ENCODE data around the gene TEPSIN. TPM values are rescaled to one million over a fixed set of nuclear protein-coding genes. Genes with fewer than 3 reads are reported as not detected.

Gene TEPSIN
- total and polyA plus RNA-seq, 2 donors (not counting 3 experiments of a cell fraction or from before 2014, with no cell fraction given), result 41.6 to 45.3 TPM

DNA sequence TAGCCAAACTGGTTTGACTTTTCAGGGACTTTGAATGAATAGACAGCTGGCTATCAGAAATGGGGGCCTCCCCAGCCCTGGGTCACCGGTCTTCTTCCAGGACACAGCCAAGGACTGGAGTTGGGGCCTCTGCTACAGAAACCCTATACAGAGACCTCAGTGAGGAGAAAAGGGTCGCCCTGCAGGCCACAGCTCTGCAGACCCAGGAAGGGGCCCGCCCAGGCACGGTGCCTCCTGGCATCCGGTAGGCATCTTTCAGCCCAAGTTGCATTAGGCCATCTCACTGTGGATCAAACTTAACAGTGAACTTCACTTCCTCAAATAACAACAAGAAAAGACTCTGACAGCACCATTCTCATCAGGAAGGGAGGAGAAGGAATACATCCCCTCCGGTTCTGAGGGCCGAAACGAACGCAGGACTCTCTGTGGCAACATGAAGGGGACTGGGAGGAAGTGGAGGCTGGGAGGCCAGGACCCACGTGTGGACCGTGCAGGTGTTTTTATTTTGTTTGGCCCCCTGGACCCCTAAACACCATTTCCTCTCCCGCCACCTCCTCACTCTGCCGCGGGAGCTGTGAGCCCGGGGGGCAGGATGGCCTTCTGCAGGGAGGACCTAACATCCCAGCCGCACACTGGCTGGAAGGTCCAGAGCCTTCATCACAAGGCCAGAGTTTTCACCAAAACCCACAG is 49.0 kb upstream of the TEPSIN start:
- intact Hi-C loops (cut with micrococcal nuclease), result no loop called here
- dilution Hi-C loops (cut with MboI; ENCODE audit: extremely low pct_ligation_motif_present, low sequenced_read_pairs), result no loop called here
- DNase-seq (ENCODE audit: low read depth, low spot score), result no peak

DNA sequence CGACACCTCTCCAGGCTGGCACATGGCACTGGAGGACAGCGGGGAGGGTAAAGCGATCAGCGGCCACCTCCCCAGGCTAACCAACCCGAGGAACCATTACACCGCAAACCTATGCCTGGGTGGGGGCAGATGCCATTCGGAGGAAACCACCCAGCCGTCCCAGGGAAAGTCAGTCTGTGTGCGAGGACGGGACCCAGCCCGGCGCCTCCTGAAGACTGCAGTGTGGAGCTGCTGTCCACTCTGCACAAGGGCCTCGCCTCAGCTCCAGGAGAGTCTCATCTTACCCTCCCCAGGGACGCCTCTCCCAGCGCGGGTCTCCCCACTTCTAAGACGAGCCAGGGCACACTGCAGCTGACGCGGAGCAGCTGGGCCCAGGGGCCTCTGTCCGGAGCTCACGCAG is 48.3 kb upstream of the TEPSIN start:
- intact Hi-C loops (cut with micrococcal nuclease), result no loop called here
- H3K79me2 ChIP-seq (ENCODE audit: control insufficient read depth, insufficient read depth, low read length), result peaks cover 51% of the 10 kb centered on the region
- no peak overlapping the region for H3K4me2 ChIP-seq (ENCODE audit: insufficient read depth, low read length)
- H3K9me3 ChIP-seq (replicated peaks; ENCODE audit: control insufficient read depth, insufficient read depth, low read length), result no peaks in the 10 kb centered on the region
- no peaks in the 10 kb centered on the region for H4K20me1 ChIP-seq (replicated peaks; ENCODE audit: control insufficient read depth, extremely low read depth, insufficient read depth, low read length)
- BruUV-seq (replicated peaks), result no TSS peak
- FAIRE-seq (no peak), DNase-seq (ENCODE audit: low read depth, low spot score) (no peak)
- CTCF ChIA-PET, result interaction anchor here (0.9 kb wide), 1 partner anchor 197 kb away, joined by 3 read pairs; no protein-coding TSS in a partner anchor
- no peaks in the 10 kb centered on the region for H3K9me1 ChIP-seq (replicated peaks; ENCODE audit: control insufficient read depth, extremely low read depth, insufficient read depth, low read length)
- H3K27ac ChIP-seq (ENCODE audit: insufficient read depth, low read depth, low read length), result no peak overlapping the region
- POLR2A ChIA-PET, result no interaction called here
- TF ChIP-seq POLR2A (IDR thresholded peaks at IDR 0.05; ENCODE audit: low read depth, low read length), result no peak
- no peak for TF ChIP-seq EZH2 (IDR thresholded peaks at IDR 0.05; ENCODE audit: borderline replicate concordance, low read depth, low read length, severe bottlenecking)
- TF ChIP-seq, protein P1, sequence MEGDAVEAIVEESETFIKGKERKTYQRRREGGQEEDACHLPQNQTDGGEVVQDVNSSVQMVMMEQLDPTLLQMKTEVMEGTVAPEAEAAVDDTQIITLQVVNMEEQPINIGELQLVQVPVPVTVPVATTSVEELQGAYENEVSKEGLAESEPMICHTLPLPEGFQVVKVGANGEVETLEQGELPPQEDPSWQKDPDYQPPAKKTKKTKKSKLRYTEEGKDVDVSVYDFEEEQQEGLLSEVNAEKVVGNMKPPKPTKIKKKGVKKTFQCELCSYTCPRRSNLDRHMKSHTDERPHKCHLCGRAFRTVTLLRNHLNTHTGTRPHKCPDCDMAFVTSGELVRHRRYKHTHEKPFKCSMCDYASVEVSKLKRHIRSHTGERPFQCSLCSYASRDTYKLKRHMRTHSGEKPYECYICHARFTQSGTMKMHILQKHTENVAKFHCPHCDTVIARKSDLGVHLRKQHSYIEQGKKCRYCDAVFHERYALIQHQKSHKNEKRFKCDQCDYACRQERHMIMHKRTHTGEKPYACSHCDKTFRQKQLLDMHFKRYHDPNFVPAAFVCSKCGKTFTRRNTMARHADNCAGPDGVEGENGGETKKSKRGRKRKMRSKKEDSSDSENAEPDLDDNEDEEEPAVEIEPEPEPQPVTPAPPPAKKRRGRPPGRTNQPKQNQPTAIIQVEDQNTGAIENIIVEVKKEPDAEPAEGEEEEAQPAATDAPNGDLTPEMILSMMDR (IDR thresholded peaks at IDR 0.05; ENCODE audit: extremely low read depth in 1 of 2, insufficient read depth in 1 of 2, low read depth in 1 of 2, low read length in 2 of 2), result no peak
- TF ChIP-seq, protein P2, sequence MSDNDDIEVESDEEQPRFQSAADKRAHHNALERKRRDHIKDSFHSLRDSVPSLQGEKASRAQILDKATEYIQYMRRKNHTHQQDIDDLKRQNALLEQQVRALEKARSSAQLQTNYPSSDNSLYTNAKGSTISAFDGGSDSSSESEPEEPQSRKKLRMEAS (IDR thresholded peaks at IDR 0.05; ENCODE audit: insufficient read depth, insufficient read length), result no peak
- TF ChIP-seq FOS (IDR thresholded peaks at IDR 0.05; ENCODE audit: borderline replicate concordance, insufficient read depth, low read length), result no peak
- TF ChIP-seq MYC (IDR thresholded peaks at IDR 0.05; ENCODE audit: low read depth, low read length), result no peak
- TF ChIP-seq POLR2AphosphoS5 (IDR thresholded peaks at IDR 0.05; ENCODE audit: insufficient read depth, low read depth, low read length), result no peak
- no peak for TF ChIP-seq GATA2 (IDR thresholded peaks at IDR 0.05; ENCODE audit: insufficient read depth, insufficient read length, low read depth, low read length)
- no peak for TF ChIP-seq JUN (IDR thresholded peaks at IDR 0.05; ENCODE audit: borderline replicate concordance, insufficient read depth, insufficient read length, low read depth)
- dilution Hi-C loops (cut with MboI; ENCODE audit: extremely low pct_ligation_motif_present, low sequenced_read_pairs), result no loop called here
- H3K4me3 ChIP-seq (replicated peaks in 1 of 3; ENCODE audit: insufficient read depth in 1 of 3, low read depth in 1 of 3, low read length in 3 of 3), result no peak overlapping the region
- H3K36me3 ChIP-seq (ENCODE audit: control insufficient read depth in 2 of 2, extremely low read depth in 1 of 2, insufficient read depth in 2 of 2, low read length in 2 of 2), result peaks cover 3 to 9% of the 10 kb centered on the region in 2 experiments
- H3K27me3 ChIP-seq (ENCODE audit: control insufficient read depth in 2 of 2, insufficient read depth in 2 of 2, low read length in 2 of 2), result no peaks in the 10 kb centered on the region
- peaks cover 27% of the 10 kb centered on the region for H3K4me1 ChIP-seq (ENCODE audit: control insufficient read depth, extremely low read depth, insufficient read depth, low read length)
- no peak overlapping the region for H3K9ac ChIP-seq (replicated peaks; ENCODE audit: extremely low read depth, insufficient read depth, low read length)
- no peak overlapping the region for H2AFZ ChIP-seq (ENCODE audit: low read depth, low read length)

More for the DNA sequence above, 49.0 kb upstream of the TEPSIN start:
- no peak for FAIRE-seq
- ChIA-PET CTCF (interaction anchor here (0.9 kb wide), 1 partner anchor 197 kb away, joined by 3 read pairs; no protein-coding TSS in a partner anchor), POLR2A (no interaction called here)
- peaks cover 55% of the 10 kb centered on the region for H3K79me2 ChIP-seq (ENCODE audit: control insufficient read depth, insufficient read depth, low read length)
- H3K4me2 ChIP-seq (ENCODE audit: insufficient read depth, low read length), result no peak overlapping the region
- H3K36me3 ChIP-seq (ENCODE audit: control insufficient read depth in 2 of 2, extremely low read depth in 1 of 2, insufficient read depth in 2 of 2, low read length in 2 of 2), result peaks cover 3 to 8% of the 10 kb centered on the region in 2 experiments
- H3K9me3 ChIP-seq (replicated peaks; ENCODE audit: control insufficient read depth, insufficient read depth, low read length), result no peaks in the 10 kb centered on the region
- no peak overlapping the region for H2AFZ ChIP-seq (ENCODE audit: low read depth, low read length)
- no peak overlapping the region for H3K9ac ChIP-seq (replicated peaks; ENCODE audit: extremely low read depth, insufficient read depth, low read length)
- H3K27me3 ChIP-seq (ENCODE audit: control insufficient read depth in 2 of 2, insufficient read depth in 2 of 2, low read length in 2 of 2), result no peaks in the 10 kb centered on the region
- no peak overlapping the region for H3K4me3 ChIP-seq (replicated peaks in 1 of 3; ENCODE audit: insufficient read depth in 1 of 3, low read depth in 1 of 3, low read length in 3 of 3)
- BruUV-seq (replicated peaks), result no TSS peak
- no peak overlapping the region for H3K27ac ChIP-seq (ENCODE audit: insufficient read depth, low read depth, low read length)
- H4K20me1 ChIP-seq (replicated peaks; ENCODE audit: control insufficient read depth, extremely low read depth, insufficient read depth, low read length), result no peaks in the 10 kb centered on the region
- TF ChIP-seq POLR2A (IDR thresholded peaks at IDR 0.05; ENCODE audit: low read depth, low read length), result no peak
- TF ChIP-seq POLR2AphosphoS5 (IDR thresholded peaks at IDR 0.05; ENCODE audit: insufficient read depth, low read depth, low read length), result no peak
- no peak for TF ChIP-seq EZH2 (IDR thresholded peaks at IDR 0.05; ENCODE audit: borderline replicate concordance, low read depth, low read length, severe bottlenecking)
- TF ChIP-seq GATA2 (IDR thresholded peaks at IDR 0.05; ENCODE audit: insufficient read depth, insufficient read length, low read depth, low read length), result no peak
- no peak for TF ChIP-seq MYC (IDR thresholded peaks at IDR 0.05; ENCODE audit: low read depth, low read length)
- no peak for TF ChIP-seq JUN (IDR thresholded peaks at IDR 0.05; ENCODE audit: borderline replicate concordance, insufficient read depth, insufficient read length, low read depth)
- TF ChIP-seq, protein P2 (IDR thresholded peaks at IDR 0.05; ENCODE audit: insufficient read depth, insufficient read length), result no peak
- no peak for TF ChIP-seq FOS (IDR thresholded peaks at IDR 0.05; ENCODE audit: borderline replicate concordance, insufficient read depth, low read length)
- no peaks in the 10 kb centered on the region for H3K9me1 ChIP-seq (replicated peaks; ENCODE audit: control insufficient read depth, extremely low read depth, insufficient read depth, low read length)
- H3K4me1 ChIP-seq (ENCODE audit: control insufficient read depth, extremely low read depth, insufficient read depth, low read length), result peaks cover 27% of the 10 kb centered on the region

Measured in endothelial cell of umbilical vein (primary cell).